ENCODE measurements around the gene TRIM60. TPM values are rescaled to one million over a fixed set of nuclear protein-coding genes. Genes with fewer than 3 reads are reported as not detected.

The TRIM60 gene
- total RNA-seq, 1 donor from 2014 or later, result not detected

DNA sequence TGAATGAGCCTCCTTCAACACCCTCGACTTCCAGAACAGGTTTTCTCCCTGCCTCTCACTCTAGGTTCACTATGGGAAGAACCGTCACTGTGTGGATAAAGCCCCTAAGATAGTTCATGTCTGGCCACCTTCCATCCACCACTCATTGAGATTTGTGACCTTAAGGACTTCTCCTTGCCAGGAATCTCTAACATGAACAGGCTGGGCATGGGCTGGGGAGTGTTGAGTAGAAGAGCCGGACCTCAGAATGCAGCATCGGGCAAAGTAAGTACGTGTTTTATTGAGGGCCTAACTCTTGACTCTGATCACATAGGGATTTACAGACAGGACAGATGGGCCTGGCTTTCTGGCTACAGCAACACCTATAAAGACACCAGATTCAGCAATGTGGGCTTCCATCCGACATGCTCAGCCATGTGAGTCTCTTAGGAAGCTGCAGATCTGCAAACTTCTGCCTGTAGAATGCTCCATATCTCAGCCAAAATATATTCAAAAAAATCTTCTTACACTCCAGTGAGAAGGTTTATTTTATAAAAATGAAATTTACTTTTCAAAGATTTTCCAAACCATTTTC lies 26.4 kb upstream of the TRIM60 start:
- Mint-ChIP-seq H3K9me3 (no peaks in the 10 kb centered on the region), H3K4me3 (no peak overlapping the region), H3K27ac (no peak overlapping the region), H3K36me3 (no peaks in the 10 kb centered on the region), H3K4me1 (ENCODE audit: unreplicated experiment) (no peaks in the 10 kb centered on the region), H3K27me3 (peaks cover 4% of the 10 kb centered on the region)
- TF ChIP-seq, protein P1, sequence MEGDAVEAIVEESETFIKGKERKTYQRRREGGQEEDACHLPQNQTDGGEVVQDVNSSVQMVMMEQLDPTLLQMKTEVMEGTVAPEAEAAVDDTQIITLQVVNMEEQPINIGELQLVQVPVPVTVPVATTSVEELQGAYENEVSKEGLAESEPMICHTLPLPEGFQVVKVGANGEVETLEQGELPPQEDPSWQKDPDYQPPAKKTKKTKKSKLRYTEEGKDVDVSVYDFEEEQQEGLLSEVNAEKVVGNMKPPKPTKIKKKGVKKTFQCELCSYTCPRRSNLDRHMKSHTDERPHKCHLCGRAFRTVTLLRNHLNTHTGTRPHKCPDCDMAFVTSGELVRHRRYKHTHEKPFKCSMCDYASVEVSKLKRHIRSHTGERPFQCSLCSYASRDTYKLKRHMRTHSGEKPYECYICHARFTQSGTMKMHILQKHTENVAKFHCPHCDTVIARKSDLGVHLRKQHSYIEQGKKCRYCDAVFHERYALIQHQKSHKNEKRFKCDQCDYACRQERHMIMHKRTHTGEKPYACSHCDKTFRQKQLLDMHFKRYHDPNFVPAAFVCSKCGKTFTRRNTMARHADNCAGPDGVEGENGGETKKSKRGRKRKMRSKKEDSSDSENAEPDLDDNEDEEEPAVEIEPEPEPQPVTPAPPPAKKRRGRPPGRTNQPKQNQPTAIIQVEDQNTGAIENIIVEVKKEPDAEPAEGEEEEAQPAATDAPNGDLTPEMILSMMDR (conservative IDR thresholded peaks at IDR 0.05), result no peak
- DNase-seq (ENCODE audit: extremely low spot score, unreplicated experiment), result no peak

DNA sequence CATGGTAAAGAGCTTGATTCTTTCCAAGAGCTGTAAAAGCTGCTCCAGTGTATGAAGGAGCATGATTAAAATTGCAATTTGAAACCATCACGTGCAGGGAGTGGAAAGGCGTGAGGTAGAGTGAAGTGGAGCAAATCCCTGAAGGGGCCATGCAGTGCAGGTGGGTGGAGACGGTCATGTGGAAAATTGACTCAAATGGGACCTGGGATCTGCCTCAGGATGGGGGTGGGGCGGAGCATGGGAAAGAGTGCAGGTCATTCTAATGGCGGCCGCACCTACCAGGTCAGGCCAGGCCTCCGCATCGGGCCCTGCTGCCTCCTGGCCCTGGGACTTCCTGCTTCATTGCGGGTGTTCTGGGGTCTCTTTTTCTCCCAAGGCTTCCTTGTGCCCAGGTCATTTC lies 25.3 kb upstream of the TRIM60 start:
- no peak overlapping the region for H3K4me3 Mint-ChIP-seq
- TF ChIP-seq, protein P1 (conservative IDR thresholded peaks at IDR 0.05), result no peak
- DNase-seq (ENCODE audit: extremely low spot score, unreplicated experiment), result no peak
- H3K36me3 Mint-ChIP-seq, result no peaks in the 10 kb centered on the region
- no peak overlapping the region for H3K27ac Mint-ChIP-seq
- H3K4me1 Mint-ChIP-seq (ENCODE audit: unreplicated experiment), result no peaks in the 10 kb centered on the region
- no peaks in the 10 kb centered on the region for H3K9me3 Mint-ChIP-seq
- peaks cover 4% of the 10 kb centered on the region for H3K27me3 Mint-ChIP-seq

DNA sequence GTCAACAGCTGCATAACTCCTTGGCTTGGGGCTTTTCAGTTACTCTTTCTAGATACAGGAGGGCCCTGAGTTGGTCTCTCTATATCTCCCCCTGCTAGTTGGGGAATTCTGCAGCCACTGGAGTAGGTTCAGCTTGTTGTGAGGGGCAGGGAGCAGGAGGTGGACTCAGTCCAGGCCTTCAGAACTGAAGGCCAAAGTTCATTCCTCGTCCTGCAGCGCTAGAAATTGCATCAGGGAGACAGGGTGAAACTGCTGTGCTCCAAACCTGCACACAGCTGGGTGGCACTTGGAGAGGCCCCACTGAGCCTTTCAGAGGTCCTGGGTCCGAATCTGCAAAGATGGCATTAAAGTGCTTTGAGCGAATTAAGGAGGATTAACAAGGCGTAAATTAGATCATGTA lies 24.9 kb upstream of the TRIM60 start:
- no peaks in the 10 kb centered on the region for H3K36me3 Mint-ChIP-seq
- H3K4me3 Mint-ChIP-seq, result no peak overlapping the region
- TF ChIP-seq, protein P1 (conservative IDR thresholded peaks at IDR 0.05), result no peak
- H3K27ac Mint-ChIP-seq, result no peak overlapping the region
- no peaks in the 10 kb centered on the region for H3K9me3 Mint-ChIP-seq
- DNase-seq (ENCODE audit: extremely low spot score, unreplicated experiment), result no peak
- no peaks in the 10 kb centered on the region for H3K4me1 Mint-ChIP-seq (ENCODE audit: unreplicated experiment)
- peaks cover 4% of the 10 kb centered on the region for H3K27me3 Mint-ChIP-seq

DNA sequence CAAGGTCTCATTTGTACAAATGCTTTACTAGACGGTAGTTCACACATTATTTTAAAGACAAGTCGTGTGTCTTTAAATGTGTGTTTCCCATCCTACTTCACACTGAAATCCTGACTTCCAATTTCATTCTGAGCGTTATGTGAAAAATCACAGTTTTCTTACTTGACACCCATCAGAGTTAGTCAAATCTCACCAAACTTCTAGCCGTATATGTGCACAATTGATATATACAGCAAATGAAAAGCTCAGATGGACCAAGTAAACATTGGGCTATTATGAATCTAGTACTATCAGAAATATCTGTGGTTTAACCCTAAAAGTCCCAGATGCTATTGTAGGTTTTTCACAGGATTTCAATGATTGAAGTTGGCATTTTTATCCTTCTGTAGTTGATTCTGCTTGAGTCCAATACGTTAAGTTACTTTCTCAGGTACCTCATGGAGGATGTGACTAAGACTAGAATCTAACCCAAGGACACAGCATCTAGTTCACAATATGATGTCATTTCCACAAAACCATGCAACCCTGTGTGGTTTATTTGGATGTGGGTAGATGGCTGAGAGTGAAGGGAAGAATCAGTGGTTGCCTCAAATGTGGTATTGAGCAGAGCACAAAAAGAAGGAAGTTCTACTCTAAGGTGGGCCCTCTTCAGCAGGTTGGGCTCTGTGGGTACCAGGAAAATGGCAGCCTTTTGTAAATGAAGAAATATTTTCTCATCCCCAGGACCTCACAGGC lies 22.1 kb upstream of the TRIM60 start:
- Mint-ChIP-seq H3K4me1 (ENCODE audit: unreplicated experiment) (no peaks in the 10 kb centered on the region), H3K4me3 (no peak overlapping the region), H3K36me3 (no peaks in the 10 kb centered on the region), H3K27ac (no peak overlapping the region), H3K9me3 (no peaks in the 10 kb centered on the region), H3K27me3 (peaks cover 4% of the 10 kb centered on the region)
- no peak for DNase-seq (ENCODE audit: extremely low spot score, unreplicated experiment)
- TF ChIP-seq, protein P1 (conservative IDR thresholded peaks at IDR 0.05), result no peak

DNA sequence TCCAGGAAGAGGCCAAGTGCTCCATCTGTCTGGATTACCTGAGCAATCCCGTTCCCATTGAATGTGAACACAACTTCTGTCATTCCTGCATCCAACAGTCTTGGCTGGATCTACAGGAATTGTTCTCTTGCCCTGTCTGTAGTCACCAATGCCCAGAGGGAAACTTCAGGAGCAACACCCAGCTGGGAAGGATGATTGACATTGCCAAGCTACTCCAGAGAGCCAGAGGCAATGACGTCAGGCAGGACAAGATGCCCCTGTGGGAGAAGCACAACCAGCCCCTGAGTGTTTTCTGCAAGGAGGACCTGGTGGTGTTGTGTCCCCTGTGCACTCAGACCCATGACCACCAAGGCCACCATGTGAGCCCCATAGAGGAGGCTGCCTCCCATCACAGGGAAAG lies 21.3 kb upstream of the TRIM60 start:
- Mint-ChIP-seq H3K9me3 (no peaks in the 10 kb centered on the region), H3K36me3 (no peaks in the 10 kb centered on the region), H3K4me1 (ENCODE audit: unreplicated experiment) (no peaks in the 10 kb centered on the region), H3K27ac (no peak overlapping the region), H3K27me3 (peaks cover 4% of the 10 kb centered on the region), H3K4me3 (no peak overlapping the region)
- DNase-seq (ENCODE audit: extremely low spot score, unreplicated experiment), result no peak
- TF ChIP-seq, protein P1 (conservative IDR thresholded peaks at IDR 0.05), result no peak

Data from type B pancreatic cell (in vitro differentiated cells).